ELF-1 (cell line): ENCODE results near the gene ACOX1.
"Not testable (repeated sequence)": the region's sequence is repeated elsewhere in the genome, so short reads cannot be mapped to it uniquely, and the experiment has no call there.

Experiments
- DNase-seq: peaks from one replicate; pipeline ENCODE4 v3.0.0-alpha.2; 2016; ENCODE audit warnings: low read depth, low spot score

The ACOX1 gene

GRCh38 chr17:75981019-75981615 lies 2.2 kb upstream of the ACOX1 start:
- DNase-seq: no peak

DNA sequence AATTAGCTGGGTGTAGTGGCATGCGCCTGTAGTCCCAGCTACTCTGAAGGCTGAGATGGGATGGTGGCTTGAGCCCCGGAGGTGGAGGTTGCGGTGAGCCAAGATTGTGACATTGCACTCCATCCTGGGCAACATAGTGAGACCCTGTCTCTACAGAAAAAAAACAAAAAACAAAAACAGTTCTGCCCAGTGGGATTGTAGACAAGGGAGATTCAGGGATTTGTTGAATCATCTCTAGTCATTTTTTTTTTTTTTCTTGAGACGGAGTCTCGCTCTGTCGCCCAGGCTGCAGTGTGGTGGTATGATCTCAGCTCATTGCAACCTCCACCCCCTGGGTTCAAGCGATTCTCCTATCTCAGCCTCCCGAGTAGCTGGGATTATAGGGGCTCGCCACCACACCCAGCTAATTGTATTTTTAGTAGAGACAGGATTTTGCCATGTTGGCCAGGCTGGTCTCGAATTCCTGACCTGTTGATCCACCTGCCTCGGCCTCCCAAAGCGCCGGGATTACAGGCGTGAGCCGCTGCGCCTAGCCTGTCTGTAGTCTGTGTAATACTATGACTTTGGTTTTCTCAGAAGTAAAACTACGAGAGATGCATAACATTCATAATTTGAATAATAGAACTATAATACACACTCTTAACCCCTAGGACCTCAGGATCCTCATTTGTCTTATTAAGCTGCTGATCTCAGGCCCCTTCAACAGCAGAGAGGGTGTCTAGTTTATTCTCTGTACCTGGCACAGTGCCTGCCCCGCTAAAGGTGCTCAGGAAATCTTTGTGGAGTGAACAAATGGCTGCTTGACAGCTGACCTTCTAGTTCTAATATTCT lies 1.4 kb upstream of the ACOX1 start:
- no peak for DNase-seq

- DNase-seq: no peak
These were observed 780 bp upstream of the ACOX1 start for GRCh38 chr17:75979705-75980187.

DNA sequence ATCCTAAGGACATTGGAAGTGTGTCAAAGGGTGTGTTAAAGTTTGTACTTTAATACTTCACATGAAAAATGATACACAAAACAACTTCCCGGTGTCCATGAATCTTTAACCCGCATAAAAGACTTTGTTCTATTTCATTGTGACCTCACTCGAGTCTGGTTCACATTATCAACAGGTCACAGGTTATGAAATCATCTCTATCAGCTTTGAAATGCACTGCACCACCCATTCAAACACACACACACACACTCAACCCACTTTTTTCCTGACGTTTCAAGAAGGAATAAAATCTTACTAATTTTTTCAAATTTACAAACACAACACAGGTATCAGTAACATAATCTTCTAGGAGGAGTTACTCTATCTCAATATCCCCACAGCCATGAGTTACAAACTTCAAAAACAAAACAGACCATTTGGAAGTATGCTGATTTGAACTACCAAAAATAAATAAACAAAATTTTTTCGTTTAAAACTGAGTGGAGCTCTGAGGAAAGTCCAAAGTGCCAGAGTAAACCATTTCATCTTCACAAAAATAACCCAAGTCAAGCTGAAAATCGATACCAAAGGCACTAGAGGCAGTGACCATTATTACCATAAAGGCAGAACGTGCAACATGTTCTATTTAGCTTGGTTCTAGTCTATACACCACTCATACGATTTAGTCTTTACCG lies 2.7 kb downstream of the ACOX1 start:
- no peak for DNase-seq

DNA sequence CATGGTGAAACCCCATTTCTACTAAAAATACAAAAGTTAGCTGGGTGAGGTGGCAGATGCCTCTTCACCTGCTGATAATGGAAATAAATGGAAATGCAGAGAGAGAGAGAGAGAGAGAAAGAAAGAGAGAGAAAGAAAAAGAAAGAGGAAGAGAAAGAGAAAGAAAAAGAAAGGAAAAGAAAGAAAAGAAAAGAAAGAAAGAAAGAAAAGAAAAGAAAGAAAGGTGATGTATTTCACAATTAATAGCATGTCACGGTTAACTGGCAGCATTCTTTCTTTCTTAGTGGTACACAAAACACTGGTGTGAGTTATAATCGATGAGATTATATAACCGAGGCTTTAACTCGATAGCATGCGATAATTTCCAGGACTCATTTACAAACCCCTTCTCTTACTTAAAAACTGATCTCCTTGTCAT lies 3.2 kb downstream of the ACOX1 start:
- DNase-seq: no peak

DNA sequence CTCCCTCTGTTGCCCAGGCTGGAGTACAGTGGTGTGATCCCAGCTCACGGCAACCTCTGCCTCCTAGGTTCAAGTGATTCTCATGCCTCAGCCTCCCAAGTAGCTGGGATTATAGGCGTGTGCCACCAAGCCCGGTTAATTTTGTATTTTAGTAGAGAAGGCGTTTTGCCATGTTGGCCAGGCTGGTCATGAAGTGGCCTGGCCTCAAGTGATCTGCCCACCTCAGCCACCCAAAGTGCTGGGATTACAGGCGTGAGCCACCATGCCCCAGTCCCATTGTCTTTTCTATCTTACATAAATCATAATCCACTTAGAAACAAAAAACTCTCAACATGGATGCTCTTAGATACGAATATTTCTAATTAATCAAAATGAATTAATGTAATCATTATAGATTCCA lies 3.8 kb downstream of the ACOX1 start:
- DNase-seq: not testable (repeated sequence)

DNA sequence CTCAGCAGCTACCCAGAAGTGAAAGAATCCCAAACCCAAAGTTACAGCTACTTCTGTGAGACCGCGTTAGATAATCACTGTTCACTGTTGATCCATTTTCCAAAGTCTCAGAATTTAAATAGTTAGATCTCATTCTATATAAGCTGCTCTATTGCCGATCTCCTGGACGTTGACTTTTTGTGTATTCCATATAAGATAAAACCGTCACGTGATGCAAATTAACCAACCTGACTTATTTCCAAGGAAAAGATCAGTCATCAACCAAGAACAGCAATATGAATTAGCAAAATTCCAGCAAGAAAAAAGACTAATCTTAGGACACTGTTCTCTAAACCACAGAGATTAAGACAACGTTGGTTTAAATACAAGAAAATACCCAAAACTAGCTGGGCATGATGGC lies 8.3 kb downstream of the ACOX1 start:
- DNase-seq: no peak

DNA sequence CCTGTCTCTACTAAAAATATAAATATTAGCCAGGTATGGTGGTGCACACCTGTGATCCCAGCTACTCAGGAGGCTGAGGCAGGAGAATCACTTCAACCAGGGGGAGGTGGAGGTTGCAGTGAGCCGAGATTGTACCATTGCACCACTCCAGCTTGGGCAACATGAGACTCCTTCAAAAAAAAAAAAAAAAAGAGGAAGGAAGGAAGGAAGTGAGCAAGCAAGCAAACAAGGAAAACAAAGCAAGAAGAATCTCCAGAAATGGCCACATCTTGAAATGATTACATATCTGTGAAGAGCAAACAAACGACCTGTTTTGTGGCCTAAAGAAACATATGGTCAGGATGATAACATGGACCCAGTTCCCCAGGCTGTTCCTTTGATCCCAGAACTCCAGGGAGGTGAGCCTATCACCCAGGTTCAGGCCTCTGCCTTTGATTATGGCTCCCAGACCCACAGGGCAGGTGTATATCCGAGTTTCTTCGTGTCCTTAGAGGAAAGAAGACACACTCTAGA lies 8.9 kb downstream of the ACOX1 start:
- no peak for DNase-seq

DNA sequence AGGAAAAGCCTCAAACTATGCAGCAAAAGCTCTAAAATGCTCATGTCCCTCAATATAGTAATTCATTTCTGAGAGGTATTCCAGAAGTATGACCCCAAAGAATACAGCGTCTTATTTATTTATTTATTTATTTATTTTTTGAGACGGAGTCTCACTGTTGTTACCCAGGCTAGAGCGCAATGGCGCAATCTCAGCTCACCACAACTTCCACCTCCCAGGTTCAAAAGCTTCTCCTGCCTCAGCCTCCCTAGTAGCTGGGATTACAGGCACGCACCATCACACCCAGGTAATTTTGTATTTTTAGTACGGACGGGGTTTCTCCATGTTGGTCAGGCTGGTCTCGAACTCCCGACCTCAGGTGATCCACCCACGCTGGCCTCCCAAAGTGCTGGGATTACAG lies 9.9 kb downstream of the ACOX1 start:
- DNase-seq: not testable (repeated sequence)

DNA sequence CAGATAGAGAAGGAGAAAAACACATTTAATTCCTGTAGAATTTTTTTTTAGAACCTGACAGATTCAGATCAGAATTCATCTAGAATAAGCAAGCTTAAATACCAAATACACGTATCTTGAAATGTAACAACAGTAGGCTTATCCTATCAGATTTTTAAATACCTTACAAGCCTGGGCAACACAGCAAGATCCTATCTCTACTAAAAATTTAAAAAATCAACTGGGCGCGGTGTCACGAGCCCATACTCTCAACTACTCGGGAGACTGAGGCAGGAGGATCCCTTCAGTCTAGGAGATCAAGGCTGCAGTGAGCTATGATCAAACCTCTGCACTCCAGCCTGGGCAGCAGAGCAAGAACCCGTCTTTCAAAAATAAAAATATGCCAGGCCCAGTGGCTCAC lies 13.5 kb downstream of the ACOX1 start:
- no peak for DNase-seq

DNA sequence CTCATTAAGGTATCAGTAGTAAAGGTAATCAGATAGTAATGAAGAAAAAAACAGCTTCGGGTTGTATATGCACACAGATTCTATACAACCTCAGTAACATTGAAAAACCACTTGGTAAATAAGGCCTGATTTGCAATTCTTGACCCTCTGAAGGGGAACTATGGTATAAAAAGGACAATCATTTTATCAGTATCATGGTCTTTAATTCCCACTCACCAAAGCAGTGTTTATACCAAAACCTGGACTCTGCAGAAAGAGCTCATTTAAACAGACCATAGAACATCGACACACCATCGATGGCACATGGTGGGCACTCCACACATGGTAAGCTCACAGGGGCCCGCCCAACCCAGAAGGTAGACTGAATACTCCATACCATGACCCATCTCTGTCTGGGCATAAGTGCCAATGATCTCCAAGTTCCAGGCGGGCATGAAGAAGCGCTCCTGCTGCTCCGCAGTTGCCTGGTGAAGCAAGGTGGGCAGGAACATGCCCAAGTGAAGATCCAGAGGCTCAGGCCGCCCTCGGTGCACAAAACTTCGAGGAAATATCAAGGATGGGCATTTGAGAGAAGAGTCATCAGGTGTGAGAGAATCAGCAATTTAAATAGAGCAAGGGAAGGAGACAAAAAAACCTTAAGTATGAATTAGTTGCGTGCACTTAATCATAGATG lies 19.0 kb downstream of the ACOX1 start:
- no peak for DNase-seq

- DNase-seq: no peak
These were observed 19.7 kb downstream of the ACOX1 start for GRCh38 chr17:75959051-75959838.

DNA sequence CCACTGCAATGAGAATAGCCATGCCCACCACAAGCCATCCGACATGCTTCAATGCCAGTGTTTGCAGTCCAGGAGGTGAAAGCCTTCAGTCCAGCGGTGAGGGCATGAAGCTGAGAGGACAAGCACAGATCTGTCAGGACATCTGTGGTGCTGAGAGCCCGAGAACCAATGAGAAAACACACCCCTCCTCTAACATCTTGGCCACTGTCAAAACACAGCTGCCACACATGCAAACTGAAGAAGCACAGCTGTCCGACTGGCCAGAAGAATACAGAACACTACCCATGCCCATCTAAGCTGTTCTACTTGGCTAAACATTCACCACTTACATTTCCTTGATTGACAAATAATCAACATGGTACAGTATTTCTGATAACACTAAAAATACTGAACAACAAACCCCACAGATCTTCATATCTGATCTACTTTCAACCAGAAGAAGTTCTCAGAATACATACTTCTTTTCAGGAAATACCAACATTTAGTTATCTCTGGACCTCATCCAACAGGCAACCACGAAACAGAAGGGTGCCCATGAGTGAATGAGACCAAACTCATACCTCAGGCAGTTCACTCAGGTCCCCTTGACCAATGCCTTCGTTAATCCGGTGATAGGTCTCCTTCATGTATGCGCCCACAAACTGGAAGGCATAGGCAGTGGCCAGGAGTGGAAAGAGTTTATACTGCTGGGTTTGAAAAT lies 28.0 kb downstream of the ACOX1 start:
- no peak for DNase-seq

- no peak for DNase-seq
These were observed 28.5 kb downstream of the ACOX1 start for GRCh38 chr17:75950421-75950820.

GRCh38 chr17:75945211-75945610 lies 33.8 kb downstream of the ACOX1 start:
- DNase-seq: no peak

DNA sequence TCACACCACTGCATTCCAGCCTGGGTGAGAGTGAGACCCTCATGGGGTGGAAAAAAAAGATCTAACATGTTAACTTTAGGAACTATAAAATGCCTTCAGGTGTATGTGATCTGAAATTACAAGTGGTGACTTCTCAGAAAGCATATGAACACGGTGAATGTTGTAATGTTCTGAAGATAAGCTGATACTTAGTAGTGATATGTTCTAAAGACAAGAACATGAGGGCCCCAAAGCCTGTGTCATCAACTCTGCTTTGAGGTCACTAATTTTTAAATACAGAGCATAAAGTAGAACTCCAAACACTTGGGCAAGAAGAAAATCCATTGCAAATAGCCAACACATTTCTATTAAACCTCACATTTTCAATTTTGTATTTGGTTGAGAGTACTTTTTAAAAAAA lies 35.5 kb downstream of the ACOX1 start:
- no peak for DNase-seq

- no peak for DNase-seq
These were observed 36.5 kb downstream of the ACOX1 start for GRCh38 chr17:75942473-75942872.

DNA sequence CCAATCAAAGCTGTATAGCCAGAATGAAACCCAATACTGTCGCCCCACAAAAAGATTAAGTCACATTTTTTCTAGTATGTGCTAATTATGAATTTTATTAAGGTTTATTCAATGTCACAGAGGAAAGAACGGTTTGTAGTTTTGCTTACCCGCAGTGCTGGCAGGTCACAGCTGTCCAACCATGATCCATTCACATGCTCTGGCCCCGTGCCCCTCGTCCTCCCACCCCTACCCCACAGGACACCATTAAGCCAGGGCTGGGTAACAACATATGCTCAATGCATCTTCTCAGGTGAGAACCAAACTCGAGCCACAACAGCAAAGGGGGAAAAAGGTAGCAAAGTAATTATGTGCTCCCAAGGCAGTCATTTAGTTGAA lies 37.5 kb downstream of the ACOX1 start:
- DNase-seq: no peak

GRCh38 chr17:75940727-75941441 lies 38.1 kb downstream of the ACOX1 start, which contains the start of gene FBF1:
TSS of gene FBF1 (minus strand) at chr17:75941042. CDS start at chr17:75938149, 2,893 bp downstream.
- peak; percentile 98 for DNase-seq

DNA sequence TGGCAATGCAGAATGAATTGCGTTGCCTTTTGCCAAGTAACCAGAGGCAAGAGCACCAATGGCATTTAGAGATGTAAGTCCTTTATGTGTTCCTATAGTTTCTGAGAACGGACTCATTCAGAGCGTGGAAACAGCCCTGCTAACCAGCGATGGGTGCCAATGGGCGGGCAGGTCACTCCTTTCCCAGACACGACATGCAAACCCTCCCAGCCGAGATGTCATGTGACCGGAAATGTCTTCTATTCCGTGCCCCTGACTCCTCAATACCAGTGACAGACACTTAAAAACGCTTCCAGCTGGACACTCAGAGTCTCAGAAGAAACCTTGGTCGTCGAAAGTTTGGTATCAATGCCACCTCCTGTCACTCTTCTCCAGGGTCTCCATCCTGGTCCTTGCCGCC lies 41.3 kb downstream of the ACOX1 start:
- no peak for DNase-seq
